Muscle layer of colon (tissue), 2 donors: ENCODE results near the gene ARHGAP24.

Experiments used
- H3K27ac ChIP-seq: one replicate; pipeline ENCODE4 v1.7.0; 2013; ENCODE audit warnings: low read depth, mild to moderate bottlenecking, low read length, moderate library complexity
- H3K27me3 ChIP-seq, 2 donors: one replicate each; pipeline ENCODE4 v1.7.0; 2013; ENCODE audit warnings: low read length in 2 of 2, mild to moderate bottlenecking in 2 of 2; ENCODE audit not compliant: insufficient read depth in 2 of 2, control insufficient read depth in 1 of 2
- H3K36me3 ChIP-seq: one replicate; pipeline ENCODE4 v1.7.0; 2013; ENCODE audit warnings: mild to moderate bottlenecking, low read length; ENCODE audit not compliant: insufficient read depth
- H3K4me1 ChIP-seq: one replicate; pipeline ENCODE4 v1.7.0; 2013; ENCODE audit warnings: mild to moderate bottlenecking, low read length; ENCODE audit not compliant: insufficient read depth
- H3K4me3 ChIP-seq, 2 donors: one replicate each; pipeline ENCODE4 v1.7.0; 2013; ENCODE audit warnings: low read length in 2 of 2, low read depth in 1 of 2, mild to moderate bottlenecking in 1 of 2, moderate library complexity in 1 of 2
- H3K9ac ChIP-seq: one replicate; pipeline ENCODE4 v1.7.0; 2013; ENCODE audit warnings: low read length
- H3K9me3 ChIP-seq: one replicate; pipeline ENCODE4 v1.7.0; 2013; ENCODE audit warnings: mild to moderate bottlenecking, low read length
- donor health status: abdominal sarcoma.
- donor health status: Adenocarcinoma of cecum.

Gene ARHGAP24

DNA sequence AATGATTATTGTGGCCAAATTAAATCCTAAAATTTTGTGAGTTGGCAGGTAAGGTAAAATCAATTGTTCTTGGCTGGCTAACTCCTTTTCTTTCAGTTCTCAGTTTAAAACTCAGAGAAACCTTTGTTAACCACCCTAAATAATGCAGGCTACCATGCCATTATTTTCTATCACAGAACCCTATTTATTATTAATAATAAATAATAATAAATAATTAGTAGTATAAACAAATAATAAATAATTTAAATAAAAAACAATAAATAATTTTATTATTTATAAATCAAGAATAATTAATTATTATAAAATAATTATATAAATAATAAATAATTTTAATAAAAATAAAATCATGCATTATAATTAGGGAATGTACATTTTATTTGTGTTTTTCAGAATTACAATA lies 390.3 kb downstream of the ARHGAP24 start:
- Histone ChIP-seq H3K9ac (no peak overlapping the region), H3K27ac (no peak overlapping the region), H3K27me3 (no peaks in the 10 kb centered on the region), H3K4me3 (no peak overlapping the region), H3K4me1 (peaks cover 9% of the 10 kb centered on the region), H3K36me3 (no peaks in the 10 kb centered on the region), H3K9me3 (no peaks in the 10 kb centered on the region)

DNA sequence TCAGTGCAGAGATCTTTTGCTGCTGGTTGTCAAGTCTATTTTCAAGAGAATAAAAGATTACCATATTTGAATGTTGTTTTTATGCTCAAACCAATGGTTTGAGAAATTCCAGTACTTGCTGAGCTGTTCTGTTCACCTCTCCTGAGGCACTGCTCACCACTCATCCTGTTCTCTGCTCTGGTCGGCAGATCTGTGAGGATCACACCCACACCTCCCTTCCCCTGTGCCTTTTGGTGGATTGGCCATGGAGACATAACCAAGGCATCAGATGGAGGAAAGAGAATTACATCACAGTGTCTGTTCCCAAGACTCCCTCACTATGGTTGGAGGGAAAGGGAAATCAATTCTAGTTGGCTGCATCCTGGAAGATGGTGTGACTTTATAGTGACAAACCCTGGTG lies 391.6 kb downstream of the ARHGAP24 start:
- no peaks in the 10 kb centered on the region for H3K27me3 ChIP-seq
- peaks cover 5% of the 10 kb centered on the region for H3K4me1 ChIP-seq
- no peaks in the 10 kb centered on the region for H3K36me3 ChIP-seq
- no peak overlapping the region for H3K4me3 ChIP-seq
- no peaks in the 10 kb centered on the region for H3K9me3 ChIP-seq
- no peak overlapping the region for H3K27ac ChIP-seq
- H3K9ac ChIP-seq = no peak overlapping the region

DNA sequence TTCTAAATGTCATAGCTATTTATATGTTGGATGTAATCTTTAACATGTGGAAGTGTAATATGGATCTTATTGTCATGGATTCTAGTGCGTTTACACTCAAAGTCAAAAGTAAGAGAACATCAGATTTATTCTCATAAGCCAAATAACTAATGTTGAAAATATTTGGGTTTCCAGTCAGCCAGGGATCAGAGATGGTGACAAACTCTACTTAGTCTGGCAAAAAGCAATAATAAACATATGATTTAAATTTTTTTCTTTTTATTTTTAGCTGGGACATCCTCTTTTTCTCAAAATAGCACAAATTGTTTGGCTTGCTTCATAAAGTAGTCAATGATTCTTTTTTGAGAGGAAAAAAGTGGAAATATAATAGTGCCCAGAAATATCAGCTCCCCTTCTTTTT lies 392.3 kb downstream of the ARHGAP24 start:
- Histone ChIP-seq H3K9ac (no peak overlapping the region), H3K4me3 (no peak overlapping the region), H3K36me3 (no peaks in the 10 kb centered on the region), H3K9me3 (no peaks in the 10 kb centered on the region), H3K4me1 (peaks cover 5% of the 10 kb centered on the region), H3K27me3 (no peaks in the 10 kb centered on the region), H3K27ac (no peak overlapping the region)

DNA sequence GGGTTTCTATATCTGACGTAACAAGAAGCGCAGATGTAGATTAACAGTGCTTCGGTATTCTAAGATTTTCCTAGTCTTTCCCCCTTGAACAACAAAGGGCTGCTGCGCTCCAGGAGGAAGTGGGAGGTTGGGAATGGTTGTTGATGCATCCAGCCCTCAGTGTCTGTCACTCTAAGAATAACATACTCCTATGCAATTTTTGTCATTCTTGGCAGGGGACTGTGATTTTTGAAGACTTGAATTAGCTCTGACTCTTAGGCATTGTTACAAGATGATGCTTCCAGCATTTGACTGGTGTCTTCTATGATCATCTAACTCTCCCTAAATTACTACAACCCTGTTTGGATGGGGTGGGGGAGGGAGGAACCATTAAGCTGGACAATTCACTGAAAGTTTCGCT lies 394.2 kb downstream of the ARHGAP24 start:
- H3K27me3 ChIP-seq = no peaks in the 10 kb centered on the region
- no peak overlapping the region for H3K4me3 ChIP-seq
- H3K9me3 ChIP-seq = no peaks in the 10 kb centered on the region
- H3K9ac ChIP-seq = no peak overlapping the region
- no peaks in the 10 kb centered on the region for H3K36me3 ChIP-seq
- H3K27ac ChIP-seq = no peak overlapping the region
- peaks cover 5% of the 10 kb centered on the region for H3K4me1 ChIP-seq

DNA sequence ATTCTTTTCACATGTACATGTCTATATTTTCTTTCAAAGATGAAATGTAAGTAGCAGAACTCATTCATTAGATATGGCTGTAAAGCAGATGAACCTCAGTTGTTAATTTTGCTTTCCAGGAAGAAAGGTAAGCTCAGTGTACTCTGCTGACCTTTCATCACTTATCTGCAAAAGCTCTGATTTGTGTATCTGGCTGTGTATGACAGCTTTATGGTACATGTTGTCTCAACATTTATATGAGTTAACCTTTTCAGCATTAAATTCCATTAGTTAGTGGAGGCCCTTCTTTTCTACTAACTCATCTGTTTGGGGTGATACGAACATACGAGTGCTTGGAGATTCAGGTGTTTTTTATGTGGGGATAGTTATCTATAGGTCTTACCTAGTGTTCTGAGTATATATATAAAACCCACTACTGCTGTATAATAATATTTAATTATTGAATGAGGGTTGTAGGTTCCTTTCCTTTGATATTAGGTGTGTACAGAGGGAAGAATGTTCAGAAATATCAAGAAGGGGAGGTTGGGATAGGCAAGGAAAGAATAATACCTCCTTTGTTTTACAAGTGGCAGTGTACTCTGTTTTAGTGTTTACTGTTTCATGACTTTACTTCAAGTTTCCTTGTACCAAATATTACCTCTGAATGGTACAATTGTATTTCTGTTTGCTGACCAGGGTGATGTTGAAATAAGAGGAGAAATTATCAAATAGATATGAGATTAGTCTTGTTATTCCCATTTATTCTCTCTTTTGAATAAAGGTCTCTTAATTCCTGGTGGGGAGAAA lies 395.5 kb downstream of the ARHGAP24 start:
- no peak overlapping the region for H3K27ac ChIP-seq
- no peak overlapping the region for H3K9ac ChIP-seq
- H3K4me3 ChIP-seq = no peak overlapping the region
- H3K27me3 ChIP-seq = no peaks in the 10 kb centered on the region
- H3K4me1 ChIP-seq = peaks cover 5% of the 10 kb centered on the region
- no peaks in the 10 kb centered on the region for H3K36me3 ChIP-seq
- no peaks in the 10 kb centered on the region for H3K9me3 ChIP-seq

DNA sequence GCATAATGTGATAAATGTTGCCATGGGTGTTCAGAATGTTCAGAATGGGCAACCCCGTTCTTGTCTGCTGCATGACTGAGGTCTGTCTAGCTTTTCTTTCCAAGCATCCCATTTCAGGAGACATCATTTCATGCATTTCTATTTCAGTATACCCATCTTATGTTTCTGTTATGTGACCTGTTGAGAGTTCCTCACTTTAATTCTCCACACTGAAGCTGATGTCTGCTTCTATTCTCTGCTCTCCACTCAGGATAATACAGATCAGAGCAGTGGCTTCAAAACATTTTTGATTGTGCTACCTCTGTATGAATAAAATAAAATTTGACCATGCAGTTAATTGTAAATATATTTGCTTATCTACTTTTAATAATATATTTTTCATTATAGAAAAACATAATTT lies 398.6 kb downstream of the ARHGAP24 start:
- H3K27me3 ChIP-seq = no peaks in the 10 kb centered on the region
- H3K27ac ChIP-seq = no peak overlapping the region
- no peak overlapping the region for H3K9ac ChIP-seq
- H3K36me3 ChIP-seq = no peaks in the 10 kb centered on the region
- H3K4me3 ChIP-seq = no peak overlapping the region
- H3K9me3 ChIP-seq = no peaks in the 10 kb centered on the region
- no peaks in the 10 kb centered on the region for H3K4me1 ChIP-seq

DNA sequence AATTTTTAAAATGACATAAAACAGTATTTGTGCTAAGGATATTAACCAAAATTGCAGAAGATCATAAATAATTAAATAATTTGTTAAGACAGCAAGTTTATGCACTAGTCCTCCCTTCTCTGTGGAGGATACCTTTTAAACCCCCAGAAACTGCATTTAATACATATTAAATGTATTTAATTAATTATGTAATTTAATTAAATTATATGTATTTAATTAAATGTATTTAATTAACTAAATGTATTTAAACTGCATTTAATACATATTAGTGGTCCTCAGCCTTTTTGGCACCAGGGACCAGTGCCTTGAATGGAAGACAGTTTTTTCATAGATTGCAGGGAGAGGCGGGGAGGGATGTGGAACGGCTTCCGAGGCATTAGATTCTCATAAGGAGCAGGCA lies 404.6 kb downstream of the ARHGAP24 start:
- H3K27me3 ChIP-seq = no peaks in the 10 kb centered on the region
- no peak overlapping the region for H3K27ac ChIP-seq
- no peaks in the 10 kb centered on the region for H3K4me1 ChIP-seq
- no peak overlapping the region for H3K4me3 ChIP-seq
- no peaks in the 10 kb centered on the region for H3K9me3 ChIP-seq
- no peaks in the 10 kb centered on the region for H3K36me3 ChIP-seq
- H3K9ac ChIP-seq = no peak overlapping the region

DNA sequence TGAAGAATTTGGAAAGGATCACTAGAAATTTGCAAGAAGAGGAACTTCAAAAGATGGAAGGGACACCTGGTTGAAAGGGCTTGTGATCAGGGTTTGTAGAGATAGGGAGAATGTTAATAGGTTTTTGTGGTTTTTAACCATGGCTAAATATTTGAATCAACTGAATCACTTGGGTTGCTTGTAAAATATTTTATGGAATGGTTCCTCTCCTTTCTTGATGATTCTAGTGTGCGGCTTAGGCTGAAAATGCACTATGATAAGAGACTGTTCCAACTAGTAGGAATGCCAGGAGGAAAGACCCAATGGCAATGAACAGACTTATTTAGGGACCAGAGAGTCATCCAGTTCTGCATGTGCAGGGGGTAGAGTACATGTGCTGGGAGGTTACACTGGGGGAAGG lies 408.2 kb downstream of the ARHGAP24 start:
- H3K36me3 ChIP-seq = no peaks in the 10 kb centered on the region
- no peaks in the 10 kb centered on the region for H3K9me3 ChIP-seq
- H3K4me3 ChIP-seq = no peak overlapping the region
- H3K27me3 ChIP-seq = no peaks in the 10 kb centered on the region
- H3K27ac ChIP-seq = no peak overlapping the region
- no peak overlapping the region for H3K9ac ChIP-seq
- no peaks in the 10 kb centered on the region for H3K4me1 ChIP-seq

DNA sequence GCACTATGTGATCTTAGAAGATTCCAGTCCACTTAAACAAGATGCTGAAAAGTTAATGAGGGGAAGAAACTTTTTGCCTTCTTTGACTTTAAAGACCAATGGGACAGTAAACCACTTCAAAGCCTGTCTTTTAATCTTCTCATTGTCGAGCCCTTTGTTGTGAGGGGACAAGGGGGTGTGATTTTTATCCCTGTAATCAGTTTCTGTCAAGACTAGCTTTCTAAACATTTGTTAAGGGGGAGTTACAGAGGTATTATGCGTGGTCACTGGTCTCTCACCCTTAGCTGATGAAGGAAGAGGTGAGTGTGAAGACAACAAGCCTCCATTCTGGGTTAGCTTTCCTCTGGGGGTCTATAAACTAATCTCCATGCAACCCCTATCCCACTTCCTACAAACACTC lies 409.3 kb downstream of the ARHGAP24 start:
- no peaks in the 10 kb centered on the region for H3K4me1 ChIP-seq
- no peaks in the 10 kb centered on the region for H3K9me3 ChIP-seq
- H3K9ac ChIP-seq = no peak overlapping the region
- no peak overlapping the region for H3K4me3 ChIP-seq
- H3K27ac ChIP-seq = no peak overlapping the region
- H3K36me3 ChIP-seq = no peaks in the 10 kb centered on the region
- H3K27me3 ChIP-seq = no peaks in the 10 kb centered on the region

DNA sequence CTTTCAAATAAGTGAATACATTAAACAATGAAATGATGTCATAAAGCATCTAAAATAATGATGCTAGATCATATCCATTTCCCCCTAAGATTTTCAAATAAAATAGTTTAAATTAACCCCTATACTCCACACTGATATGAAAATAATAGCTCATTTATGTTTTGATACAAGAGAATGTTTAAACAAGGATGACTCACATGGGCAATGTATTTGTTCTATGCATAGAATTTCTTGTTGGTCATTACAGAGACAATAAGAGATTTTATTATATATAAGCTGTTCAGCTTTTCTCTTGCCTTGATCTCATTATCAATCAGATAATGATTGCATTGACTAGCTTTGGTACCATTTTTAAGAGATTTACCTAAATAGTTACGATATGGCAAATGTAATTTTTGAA lies 411.7 kb downstream of the ARHGAP24 start:
- Histone ChIP-seq H3K36me3 (no peaks in the 10 kb centered on the region), H3K4me3 (no peak overlapping the region), H3K4me1 (no peaks in the 10 kb centered on the region), H3K27ac (no peak overlapping the region), H3K9ac (no peak overlapping the region), H3K9me3 (no peaks in the 10 kb centered on the region), H3K27me3 (no peaks in the 10 kb centered on the region)

DNA sequence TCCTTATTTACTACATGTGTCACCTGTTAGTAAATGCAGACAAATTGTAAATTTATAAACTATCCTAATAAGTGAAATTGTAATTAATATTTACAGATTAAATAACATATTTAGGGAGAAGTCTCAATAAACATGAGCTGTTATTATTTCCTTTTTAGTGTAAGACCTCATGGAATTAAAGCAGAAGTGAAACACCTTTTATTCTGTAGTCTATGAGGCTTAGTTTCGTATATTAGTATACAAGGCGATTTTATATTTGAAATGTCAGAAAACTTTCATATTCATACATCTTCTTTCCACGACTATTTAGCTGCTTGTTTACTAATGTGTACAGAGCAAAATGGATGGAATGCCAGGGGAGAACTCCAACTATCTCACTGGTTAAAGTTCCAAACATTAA lies 414.4 kb downstream of the ARHGAP24 start:
- Histone ChIP-seq H3K36me3 (no peaks in the 10 kb centered on the region), H3K27me3 (no peaks in the 10 kb centered on the region), H3K9me3 (no peaks in the 10 kb centered on the region), H3K9ac (no peak overlapping the region), H3K4me1 (no peaks in the 10 kb centered on the region), H3K27ac (no peak overlapping the region), H3K4me3 (no peak overlapping the region)

DNA sequence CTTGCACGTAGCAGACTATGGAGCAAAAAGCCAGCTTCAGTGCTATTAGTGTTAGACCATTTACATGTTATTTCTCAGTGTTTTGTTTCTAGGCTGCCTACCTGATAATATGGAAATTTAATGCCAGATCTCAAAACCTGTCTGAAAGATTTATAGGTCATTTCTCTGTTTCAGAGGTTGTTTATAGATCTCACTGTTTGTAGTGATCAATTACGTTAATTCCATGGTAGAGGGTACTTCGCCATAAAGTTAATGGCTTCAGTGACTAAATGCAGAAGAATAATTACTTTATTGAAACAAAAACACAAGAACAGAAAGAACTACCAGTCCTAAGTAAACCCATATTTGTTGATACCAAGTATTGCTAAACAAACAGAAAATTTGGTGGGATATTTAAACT lies 420.8 kb downstream of the ARHGAP24 start:
- H3K36me3 ChIP-seq = no peaks in the 10 kb centered on the region
- no peaks in the 10 kb centered on the region for H3K9me3 ChIP-seq
- H3K4me1 ChIP-seq = no peaks in the 10 kb centered on the region
- H3K9ac ChIP-seq = no peak overlapping the region
- no peak overlapping the region for H3K27ac ChIP-seq
- H3K27me3 ChIP-seq = no peaks in the 10 kb centered on the region
- no peak overlapping the region for H3K4me3 ChIP-seq
